Measurements from ENCODE around the gene COQ2. TPM values are rescaled to one million over a fixed set of nuclear protein-coding genes. Genes with fewer than 3 reads are reported as not detected.

COQ2 gene
- total RNA-seq, 3 donors from 2014 or later: 8.6 to 10.8 (median 9.4) TPM

GRCh38 chr4:83248486-83248885, 36.1 kb downstream of the COQ2 start:
- no peaks in the 10 kb centered on the region for H3K27me3 ChIP-seq
- H3K4me1 ChIP-seq: no peaks in the 10 kb centered on the region
- no peak overlapping the region for H3K27ac ChIP-seq
- H3K36me3 ChIP-seq: no peaks in the 10 kb centered on the region
- no peaks in the 10 kb centered on the region for H3K9me3 ChIP-seq
- DNase-seq (ENCODE audit: low spot score in 2 of 2): no peak
- intact Hi-C loops (cut with DNase I; ENCODE audit: low total_unique reads): no loop called here
- no peak overlapping the region for H3K4me3 ChIP-seq
- TF ChIP-seq POLR2AphosphoS5 (IDR thresholded peaks at IDR 0.05) (no peak), CTCF (IDR thresholded peaks at IDR 0.05) (no peak), POLR2A (IDR thresholded peaks at IDR 0.05) (no peak)

- no peak overlapping the region for H3K27ac ChIP-seq
- H3K27me3 ChIP-seq: no peaks in the 10 kb centered on the region
- TF ChIP-seq POLR2AphosphoS5 (IDR thresholded peaks at IDR 0.05) (no peak), POLR2A (IDR thresholded peaks at IDR 0.05) (no peak)
- DNase-seq (ENCODE audit: low spot score in 2 of 2): no peak
- intact Hi-C loops (cut with DNase I; ENCODE audit: low total_unique reads): no loop called here
- H3K4me3 ChIP-seq: no peak overlapping the region
- H3K4me1 ChIP-seq: no peaks in the 10 kb centered on the region
- no peaks in the 10 kb centered on the region for H3K9me3 ChIP-seq
- H3K36me3 ChIP-seq: no peaks in the 10 kb centered on the region
Observed at GRCh38 chr4:83247415-83248357, 36.9 kb downstream of the COQ2 start.

GRCh38 chr4:83241132-83241531, 43.5 kb downstream of the COQ2 start:
- H3K36me3 ChIP-seq: no peaks in the 10 kb centered on the region
- no peak overlapping the region for H3K27ac ChIP-seq
- no peak overlapping the region for H3K4me3 ChIP-seq
- TF ChIP-seq CTCF (IDR thresholded peaks at IDR 0.05) (no peak), POLR2A (IDR thresholded peaks at IDR 0.05) (no peak), POLR2AphosphoS5 (IDR thresholded peaks at IDR 0.05) (no peak)
- no peak for DNase-seq (ENCODE audit: low spot score in 2 of 2)
- intact Hi-C loops (cut with DNase I; ENCODE audit: low total_unique reads): no loop called here
- no peaks in the 10 kb centered on the region for H3K4me1 ChIP-seq
- H3K27me3 ChIP-seq: no peaks in the 10 kb centered on the region
- H3K9me3 ChIP-seq: no peaks in the 10 kb centered on the region

GRCh38 chr4:83240379-83240875, 44.2 kb downstream of the COQ2 start:
- no peak overlapping the region for H3K27ac ChIP-seq
- intact Hi-C loops (cut with DNase I; ENCODE audit: low total_unique reads): no loop called here
- H3K27me3 ChIP-seq: no peaks in the 10 kb centered on the region

More at GRCh38 chr4:83240379-83240875, 44.2 kb downstream of the COQ2 start:
- no peaks in the 10 kb centered on the region for H3K9me3 ChIP-seq
- no peak for TF ChIP-seq POLR2AphosphoS5 (IDR thresholded peaks at IDR 0.05)
- TF ChIP-seq POLR2A (IDR thresholded peaks at IDR 0.05): no peak
- no peak for TF ChIP-seq CTCF (IDR thresholded peaks at IDR 0.05)
- H3K36me3 ChIP-seq: no peaks in the 10 kb centered on the region
- DNase-seq (ENCODE audit: low spot score in 2 of 2): no peak
- no peaks in the 10 kb centered on the region for H3K4me1 ChIP-seq
- no peak overlapping the region for H3K4me3 ChIP-seq

Measured in breast epithelium (tissue), 4 donors.